CD4-positive, alpha-beta T cell treated with Interleukin-15 for 4 hours (primary cell): Measurements from ENCODE around the gene COL9A3.

Source experiments
- DNase-seq: peaks from one replicate; pipeline ENCODE4 v3.0.0-alpha.2; 2020; ENCODE audit warnings: low spot score

Gene COL9A3

DNA sequence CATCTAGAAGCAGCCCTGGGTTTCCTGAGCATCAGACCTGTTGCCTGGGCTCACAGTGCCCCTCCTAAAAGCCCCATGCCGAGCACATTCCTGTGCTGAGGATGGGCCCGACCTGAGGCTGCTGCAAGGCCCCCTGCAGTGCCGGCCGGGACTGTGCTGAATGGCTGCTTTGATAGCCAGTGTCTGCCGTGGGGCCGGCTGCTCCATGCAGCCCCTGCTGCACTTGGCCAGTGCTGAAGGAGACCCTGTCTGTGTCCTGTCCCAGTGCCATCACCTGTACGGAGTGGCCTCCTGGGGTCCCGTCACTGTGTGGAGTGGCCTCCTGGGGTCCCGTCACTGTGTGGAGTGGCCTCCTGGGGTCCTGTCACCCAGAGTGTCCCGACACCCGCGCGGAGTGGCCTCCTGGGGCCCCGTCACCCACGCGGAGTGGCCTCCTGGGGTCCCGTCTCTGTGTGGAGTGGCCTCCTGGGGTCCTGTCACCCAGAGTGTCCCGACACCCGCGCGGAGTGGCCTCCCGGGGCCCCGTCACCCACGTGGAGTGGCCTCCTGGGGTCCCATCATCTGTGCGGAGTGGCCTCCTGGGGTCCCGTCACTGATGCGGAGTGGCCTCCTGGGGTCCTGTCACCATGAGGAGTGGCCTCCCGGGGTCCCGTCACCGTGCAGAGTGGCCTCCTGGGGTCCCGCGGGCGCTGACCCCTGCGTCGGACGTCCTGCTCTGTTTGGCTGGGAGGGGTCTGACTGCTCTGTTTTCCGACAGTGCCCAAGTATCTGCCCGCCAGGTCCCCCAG is 7.0 kb downstream of the COL9A3 start:
- no peak for DNase-seq

DNA sequence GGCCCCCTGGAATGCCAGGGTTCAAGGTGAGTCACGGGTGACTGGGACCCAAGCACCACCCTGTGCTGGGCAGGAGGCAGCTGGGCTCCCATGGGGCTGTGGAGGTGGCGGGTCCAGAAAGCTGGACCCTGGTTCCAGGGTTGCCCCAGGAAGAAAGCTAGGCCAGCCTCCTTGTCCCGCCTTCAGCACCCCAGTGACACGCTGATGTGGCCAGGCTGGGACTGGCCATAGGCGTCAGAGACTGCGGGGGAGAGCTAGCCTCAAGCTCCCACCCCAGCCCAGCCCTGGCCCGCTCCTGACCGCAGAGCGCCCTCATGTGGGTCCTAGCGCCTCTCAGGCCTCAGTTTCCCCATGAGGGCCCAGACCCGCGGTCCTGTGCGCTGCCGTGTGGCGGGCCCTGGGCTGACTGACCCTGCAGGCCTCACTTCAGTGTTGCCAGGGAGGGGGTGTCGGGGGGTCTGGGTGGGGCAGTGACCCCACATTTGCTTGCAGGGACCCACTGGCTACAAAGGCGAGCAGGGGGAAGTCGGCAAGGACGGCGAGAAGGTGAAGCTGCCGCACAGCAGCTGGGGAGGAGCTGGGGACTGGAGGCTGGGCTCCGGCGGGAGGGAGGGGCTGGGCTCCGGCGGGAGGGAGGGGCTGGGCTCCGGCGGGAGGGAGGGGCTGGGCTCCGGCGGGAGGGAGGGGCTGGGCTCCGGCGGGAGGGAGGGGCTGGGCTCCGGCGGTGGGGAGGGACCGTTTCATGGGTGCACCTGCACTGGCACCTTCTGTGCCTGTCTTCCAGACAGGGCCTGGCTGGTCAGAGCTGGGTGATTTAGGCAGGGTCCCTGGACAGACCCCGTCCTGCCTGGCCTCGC is 7.9 kb downstream of the COL9A3 start:
- peak; percentile 60 for DNase-seq

DNA sequence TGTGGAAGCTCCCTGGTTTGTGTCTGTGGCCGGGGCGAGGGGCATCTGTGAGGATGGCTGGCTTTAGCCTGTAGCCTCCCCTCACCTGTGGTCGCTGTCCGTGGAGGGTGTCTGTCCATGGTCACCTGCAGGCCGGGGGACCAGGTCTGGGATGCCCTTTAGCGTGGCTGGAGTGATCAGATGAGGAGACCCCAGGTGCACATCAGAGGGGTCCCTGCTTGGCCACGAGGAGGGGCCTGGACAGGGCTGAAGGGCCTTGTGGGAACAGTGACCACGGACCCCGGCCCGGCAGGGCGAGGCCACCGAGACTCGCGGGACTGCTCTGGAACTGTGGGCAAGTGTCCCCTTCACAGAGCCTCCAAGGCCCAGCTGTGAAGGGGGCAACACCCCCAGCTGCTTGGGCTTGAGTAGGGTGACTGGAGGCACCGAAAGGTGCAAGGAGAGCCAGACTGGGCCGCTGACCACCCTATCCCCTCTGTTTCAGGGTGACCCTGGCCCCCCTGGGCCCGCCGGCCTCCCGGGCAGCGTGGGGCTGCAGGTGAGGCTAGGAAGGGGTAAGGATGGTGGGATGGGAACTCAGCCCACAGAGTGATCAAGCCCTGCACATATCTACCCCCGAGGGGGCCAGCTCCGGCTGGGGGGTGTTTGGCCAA is 8.6 kb downstream of the COL9A3 start:
- no peak for DNase-seq

DNA sequence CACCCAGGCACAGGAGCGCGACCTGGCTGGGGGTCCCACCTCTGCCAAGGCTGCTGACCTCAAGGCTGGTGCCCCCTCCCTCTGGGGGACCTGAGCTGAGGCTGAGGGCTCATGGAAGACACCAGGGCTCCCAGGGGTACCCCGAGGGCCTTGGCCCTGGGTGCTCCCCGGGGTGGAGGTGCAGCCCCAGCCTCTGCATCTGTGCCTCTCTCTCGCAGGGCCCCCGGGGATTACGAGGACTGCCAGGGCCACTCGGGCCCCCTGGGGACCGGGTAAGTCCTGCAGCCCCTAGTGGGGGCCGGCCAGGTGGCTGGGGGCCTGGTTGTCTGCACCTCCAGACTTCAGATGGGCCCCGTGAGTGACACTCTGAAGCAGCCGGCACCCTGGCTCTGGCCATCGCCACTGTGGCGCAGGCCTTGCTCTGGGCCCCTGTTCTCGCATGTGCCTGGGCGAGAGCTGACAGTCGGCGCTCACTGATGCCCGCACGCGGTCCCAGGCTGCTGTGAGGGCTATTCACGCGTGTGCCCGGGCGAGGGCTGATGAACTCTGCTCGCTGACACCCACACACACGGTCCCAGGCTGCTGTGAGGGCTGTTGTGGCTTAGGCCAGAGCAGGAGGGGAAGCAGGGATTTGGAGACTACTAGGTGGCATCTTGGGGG is 9.3 kb downstream of the COL9A3 start:
- DNase-seq, result no peak

DNA sequence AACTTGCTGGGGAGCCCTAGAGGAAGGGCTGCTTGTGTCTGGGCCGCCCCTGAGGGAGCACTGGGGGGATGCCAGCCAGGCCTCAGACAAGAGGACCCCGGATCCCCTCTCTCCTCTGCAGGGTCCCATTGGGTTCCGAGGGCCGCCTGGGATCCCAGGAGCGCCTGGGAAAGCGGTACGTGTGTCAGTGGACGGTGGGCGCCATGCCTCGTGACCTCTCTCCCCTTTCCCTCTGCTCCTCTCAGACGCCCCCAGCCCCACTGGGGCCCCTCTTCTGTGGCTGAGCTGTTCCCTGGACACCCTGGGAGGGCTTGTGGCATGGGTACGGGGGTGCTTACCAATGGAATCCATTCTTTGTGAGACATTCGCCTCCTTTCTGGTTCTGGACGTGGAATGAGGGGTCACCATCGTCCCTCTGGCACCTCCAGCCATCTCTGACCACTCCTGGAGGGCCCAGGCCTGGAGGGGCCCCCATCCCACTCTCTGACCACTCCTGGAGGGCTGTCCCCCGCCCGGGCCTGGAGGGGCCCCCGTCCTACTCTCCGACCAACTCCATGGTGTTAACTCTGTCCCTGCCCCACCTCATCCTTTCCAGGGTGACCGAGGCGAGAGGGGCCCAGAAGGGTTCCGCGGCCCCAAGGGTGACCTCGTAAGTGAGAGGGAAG is 9.9 kb downstream of the COL9A3 start:
- DNase-seq, result no peak

DNA sequence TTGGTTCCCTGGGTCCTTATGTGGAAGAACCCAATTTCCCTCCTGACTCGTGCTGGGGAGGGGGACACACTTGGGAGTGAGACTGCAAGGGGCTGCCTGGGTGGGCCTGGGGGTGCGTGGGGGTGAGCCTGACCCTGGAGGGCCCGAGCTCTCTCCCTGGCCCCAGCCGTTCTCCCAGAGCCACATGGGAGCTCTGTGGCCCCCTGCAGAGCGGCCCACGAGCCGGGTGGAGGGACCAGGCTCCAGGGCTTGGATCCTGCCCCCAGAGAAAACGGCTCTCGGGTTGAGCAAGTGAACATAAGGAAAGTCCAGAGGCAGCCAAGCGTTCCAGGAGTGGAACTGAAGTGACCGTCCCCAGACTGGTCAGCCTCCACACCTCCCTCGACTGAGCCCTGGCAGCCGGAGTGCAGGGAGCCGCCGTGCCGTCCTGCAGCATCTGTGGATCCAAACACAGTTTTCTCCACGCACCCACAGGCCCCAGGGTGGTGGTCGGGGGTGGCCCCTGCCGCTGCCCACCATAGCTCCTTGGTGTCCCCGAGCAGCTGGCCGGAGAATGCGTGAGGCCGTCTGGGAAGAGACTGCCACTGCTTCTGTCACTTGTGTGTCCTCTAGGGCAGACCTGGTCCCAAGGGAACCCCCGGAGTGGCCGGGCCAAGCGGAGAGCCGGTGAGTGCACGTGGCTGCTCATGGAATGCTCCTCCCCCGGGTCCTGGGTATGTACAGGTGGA is 10.6 kb downstream of the COL9A3 start:
- no peak for DNase-seq

DNA sequence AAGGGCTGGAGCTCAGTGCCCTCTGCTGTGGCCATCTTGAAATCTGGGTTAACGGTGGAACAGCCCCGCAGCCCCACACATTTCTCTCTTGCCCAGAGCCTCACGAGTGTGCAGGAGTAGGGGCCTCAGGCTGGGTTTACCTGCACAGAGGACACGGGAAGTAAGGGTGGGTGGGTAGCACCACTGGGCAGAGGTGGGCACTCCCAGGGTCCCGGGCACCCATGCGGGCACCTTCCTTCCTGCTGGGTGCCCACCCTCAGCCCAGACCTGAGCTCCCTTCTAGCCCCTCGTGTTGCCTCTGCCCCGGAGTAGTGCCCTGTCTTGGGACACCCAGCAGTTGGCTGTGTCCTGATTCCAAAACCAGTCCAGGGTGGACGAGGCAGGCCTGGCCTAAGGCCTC is 11.2 kb downstream of the COL9A3 start:
- no peak for DNase-seq

DNA sequence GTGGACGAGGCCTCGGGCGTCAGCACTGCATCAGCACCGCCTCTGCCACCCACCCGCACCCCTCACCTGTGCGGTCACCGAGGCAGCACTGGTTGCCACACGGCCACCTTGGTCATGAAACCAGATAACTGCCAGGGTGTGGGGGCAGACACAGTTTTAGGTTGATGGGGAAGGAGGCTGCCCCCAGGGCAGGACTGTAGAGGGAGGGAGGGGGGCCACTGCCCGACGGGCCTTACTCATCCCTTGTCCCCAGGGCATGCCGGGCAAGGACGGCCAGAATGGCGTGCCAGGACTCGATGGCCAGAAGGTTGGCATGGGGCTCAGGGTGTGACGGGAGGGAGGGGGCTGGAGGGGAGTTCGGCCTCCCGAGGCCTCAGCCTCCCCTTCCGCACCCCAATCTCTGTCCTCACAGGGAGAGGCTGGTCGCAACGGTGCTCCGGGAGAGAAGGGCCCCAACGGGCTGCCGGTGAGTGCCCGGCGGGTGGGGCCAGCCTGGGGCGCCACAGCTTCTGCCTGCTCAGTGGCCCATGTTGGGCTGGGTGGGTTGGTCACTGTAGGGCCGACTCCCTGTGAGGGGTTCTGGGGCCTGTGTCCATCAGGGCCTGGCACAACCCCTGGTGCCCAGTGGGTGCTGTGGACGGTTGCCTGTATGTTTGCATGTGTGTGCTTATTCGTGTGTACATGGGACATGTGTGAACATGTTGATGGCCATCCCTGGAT is 11.8 kb downstream of the COL9A3 start:
- DNase-seq, result no peak

DNA sequence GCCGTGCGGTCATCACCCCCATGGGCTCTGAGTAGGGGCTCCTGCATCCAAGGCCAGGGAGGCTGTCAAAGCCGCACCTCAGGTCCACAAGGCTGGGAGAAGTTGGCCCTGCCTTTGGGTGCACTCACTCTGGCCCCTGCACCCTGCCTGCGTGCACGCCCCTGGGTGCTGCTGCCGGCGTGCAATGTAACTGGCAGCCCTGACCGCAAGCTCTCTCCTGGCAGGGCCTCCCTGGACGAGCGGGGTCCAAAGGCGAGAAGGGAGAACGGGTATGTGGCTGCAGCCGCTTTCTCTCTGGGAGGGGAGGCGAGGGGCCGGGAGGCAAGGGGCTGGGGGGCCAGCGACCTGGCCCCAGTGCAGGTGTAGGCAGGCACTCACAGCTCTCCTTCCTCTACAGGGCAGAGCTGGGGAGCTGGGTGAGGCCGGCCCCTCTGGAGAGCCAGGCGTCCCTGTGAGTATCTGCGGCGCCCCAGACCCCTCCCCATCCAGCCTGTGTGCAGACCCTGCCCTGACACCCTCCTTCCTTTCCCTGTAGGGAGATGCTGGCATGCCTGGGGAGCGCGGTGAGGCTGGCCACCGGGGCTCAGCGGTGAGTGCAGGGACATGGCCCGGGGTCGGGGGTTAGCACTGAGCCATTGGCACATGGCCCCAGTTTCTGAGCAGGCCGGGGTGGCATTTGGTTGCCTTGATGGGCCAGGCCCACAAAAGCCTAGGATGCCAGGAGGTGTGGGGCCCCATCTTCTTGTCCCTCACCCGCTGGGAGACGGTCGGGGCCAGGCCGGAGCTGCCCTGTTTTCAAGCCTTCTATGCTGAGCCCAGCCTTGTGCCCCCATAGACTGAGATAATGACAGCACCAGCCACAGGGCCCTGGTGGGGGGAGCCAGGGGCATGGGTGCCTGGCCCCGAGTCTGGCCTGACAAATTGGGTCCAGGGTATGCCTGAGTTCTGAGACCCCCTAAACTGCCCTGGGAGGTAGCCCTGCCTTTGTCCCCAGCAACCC is 12.7 kb downstream of the COL9A3 start:
- no peak for DNase-seq

DNA sequence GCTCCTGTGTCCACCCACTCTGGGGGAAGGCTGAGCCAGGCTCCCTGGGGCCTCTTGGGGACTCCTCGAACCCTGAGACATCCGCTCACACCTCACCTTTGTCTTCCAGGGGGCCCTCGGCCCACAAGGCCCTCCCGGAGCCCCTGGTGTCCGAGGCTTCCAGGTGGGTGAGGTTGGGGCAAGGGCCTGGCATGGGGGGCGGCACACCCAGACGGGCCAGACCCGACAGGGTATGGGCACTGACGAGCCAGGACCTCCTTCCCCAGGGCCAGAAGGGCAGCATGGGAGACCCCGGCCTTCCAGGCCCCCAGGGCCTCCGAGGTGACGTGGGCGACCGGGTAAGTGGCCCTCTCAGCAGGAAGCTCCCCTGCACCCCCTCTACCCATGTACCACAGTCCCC is 13.4 kb downstream of the COL9A3 start:
- DNase-seq, result no peak

DNA sequence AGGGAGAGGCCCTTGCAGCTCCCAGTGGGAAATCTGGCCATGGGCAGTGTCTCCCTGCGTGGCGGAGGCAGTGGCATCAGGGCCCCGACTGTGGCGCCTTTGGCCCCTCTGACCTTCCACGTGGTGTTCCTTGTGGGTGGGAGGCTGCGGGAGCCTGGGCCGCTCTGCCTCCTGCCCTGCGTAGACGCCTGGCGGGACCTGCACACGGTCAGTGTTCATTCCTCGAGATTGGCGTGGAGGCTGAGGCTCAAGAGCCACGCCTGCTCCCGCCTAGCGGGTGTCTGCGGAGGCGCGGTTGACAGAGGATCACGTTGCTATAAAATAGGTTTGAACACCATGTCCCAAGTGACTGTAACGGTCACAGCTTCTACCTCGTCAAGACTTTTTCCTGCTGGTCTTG is 14.0 kb downstream of the COL9A3 start:
- DNase-seq, result no peak

DNA sequence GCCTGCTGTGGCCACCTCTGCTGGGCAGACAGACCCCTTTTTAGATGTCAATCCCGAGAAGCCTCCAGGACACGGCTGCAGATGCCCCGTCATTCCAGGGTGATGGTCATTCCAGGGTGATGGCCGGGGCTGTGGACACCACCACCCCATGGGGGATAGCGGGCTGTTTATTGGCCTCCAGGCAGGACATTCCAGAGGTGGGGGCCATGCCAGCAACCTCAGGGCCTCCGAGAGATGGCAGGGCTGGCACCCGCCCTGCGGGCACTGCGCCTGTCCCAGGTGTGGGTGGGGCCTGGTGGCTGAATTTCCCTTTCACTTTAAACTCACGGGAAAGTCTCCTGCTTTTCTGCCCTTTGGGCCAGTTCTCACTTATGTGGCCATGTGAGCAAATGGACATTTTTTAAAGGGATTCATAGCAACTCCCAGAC is 14.5 kb downstream of the COL9A3 start:
- no peak for DNase-seq

DNA sequence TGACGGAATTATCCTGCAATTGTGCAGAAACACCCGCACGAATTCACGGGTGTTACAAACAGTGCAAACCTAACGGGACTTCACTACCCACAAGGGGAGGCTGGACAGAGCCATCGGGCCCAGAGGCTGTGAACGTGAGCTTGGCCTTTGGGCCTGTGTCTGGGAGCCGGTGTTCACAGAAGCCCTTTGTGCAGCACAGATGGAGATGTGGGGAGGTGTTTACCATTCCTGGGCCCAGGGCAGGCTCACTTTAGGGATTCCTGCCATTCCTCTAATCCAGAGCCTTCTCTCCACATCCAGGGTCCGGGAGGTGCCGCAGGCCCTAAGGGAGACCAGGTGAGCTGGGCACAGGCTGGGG is 15.0 kb downstream of the COL9A3 start:
- no peak for DNase-seq

DNA sequence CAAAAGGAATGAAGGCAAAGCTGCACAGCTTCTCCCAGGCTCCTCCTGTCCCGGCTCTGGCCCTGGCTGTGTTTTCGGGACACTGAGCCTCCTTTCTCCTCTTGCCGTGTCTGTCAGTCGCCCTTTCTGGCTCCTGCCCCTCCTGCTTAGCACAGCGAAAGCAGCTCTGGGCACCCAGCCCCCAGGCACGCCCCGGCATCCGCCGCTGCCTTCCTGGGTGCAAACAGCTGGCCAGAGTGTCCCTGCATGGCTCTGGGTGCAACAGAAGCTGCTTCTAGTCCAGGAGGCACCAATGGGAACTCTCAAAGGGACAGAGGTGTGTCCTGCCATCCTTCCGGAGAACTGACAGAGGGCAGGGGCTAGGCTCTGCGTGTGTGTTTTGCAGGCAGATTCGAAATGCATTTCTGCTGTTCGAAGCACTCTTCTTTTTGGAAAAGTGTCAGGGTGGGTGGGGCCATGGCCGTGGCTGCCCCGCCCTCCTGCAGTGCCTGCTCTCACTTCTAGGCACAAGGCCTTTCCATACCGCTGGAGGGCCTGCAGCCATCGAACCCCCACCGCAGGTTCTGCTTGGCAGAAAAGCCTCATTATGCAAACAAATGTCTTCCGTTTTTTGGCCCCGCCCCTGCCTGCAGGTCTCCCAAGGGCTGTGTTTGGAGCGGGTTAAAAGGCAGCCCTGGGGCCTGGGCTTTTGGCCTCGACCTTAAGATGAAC is 15.5 kb downstream of the COL9A3 start:
- no peak for DNase-seq

DNA sequence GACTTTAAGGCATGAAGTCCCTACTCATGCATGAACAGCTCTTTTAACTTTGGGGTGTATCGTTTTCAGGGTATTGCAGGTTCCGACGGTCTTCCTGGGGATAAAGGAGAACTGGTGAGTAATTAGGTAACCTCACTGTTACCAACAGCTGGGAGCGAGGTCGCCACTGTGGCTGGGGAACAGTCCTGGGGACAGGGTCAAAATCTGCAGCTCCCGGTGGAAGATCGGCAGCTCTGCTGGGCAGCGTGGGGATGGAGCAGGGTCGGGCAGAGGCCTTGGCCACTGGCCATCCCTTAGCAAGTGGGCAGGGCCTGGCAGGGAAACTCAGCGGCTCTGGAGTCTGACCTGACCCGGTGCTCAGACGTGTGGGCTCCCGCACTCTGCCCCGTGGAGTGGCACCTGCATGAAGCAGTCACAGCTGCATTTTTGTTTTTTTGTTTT is 16.1 kb downstream of the COL9A3 start:
- no peak for DNase-seq

DNA sequence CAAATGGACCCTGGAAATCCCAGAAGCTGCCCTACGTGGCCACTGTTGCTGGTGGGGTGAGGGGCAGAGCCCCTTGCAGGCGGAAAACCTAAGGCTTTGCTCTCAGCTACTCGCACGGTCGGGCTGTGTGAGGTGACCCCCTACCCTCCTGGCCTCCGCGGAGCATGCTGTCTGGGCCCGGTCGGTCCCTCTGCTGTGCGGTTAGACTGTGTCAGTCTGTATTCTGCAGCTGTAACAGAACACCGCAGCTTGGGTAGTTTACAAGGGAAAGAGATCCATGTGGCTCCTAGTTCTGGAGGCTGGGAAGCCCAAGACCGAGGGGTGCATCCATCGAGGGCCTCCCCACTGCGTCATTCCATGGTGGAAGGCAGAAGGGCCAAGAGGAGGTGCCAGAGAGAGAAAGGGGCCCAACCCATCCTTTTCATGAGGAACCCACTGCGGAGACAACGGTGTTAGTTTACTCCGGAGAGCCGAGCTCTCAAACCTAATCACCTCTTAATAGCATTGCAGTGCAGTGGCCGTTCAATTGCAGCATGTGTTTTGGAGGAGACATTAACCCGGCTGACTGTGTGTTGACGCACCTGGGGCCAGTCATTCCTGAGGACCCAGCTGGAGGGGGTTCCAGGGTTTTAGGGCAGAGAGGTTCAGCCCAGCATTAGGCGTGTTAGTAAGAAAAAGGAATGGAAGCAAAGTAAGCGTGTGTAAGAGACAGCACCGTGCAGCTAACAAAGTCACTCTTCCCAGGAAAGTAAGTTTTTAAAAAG is 18.3 kb downstream of the COL9A3 start:
- no peak for DNase-seq

DNA sequence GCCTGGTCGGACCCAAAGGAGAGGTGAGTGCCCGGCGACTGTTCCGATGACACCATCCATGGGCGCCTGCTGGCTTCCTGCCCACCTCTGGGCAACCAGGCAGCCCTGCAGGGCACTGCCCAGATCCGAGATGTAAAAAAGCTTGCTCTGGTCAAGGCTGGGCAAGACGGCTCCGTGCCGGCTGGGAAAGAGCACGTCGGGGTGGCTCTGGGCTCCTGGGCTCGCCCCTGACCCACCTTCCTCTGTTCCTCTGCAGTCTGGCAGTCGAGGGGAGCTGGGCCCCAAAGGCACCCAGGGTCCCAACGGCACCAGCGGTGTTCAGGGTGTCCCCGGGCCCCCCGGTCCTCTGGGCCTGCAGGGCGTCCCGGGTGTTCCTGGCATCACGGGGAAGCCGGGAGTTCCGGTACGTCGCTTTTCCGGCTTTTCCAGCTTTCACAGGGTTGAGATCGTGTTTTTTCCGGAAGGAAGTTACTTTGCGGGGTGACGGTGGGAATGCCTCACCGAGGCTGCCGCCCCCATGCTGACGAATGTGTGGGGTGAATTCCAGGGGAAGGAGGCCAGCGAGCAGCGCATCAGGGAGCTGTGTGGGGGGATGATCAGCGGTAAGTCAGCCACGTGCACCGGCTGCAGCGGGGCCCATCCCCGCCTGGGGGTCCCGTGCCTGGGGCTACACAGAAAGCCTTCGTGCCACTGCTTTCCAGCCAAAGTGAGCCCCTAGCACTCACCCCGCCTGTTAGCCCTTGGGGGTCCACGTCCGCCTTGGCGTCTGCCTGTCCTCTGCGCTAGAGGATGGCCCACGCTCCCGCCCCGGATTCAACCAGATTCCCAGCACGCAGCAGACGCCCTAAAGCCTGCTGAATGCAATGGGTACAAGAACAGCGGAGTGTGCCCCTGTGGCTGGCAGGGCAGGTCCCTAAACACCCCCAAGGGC is 19.3 kb downstream of the COL9A3 start:
- DNase-seq, result no peak
